ENCODE data around the gene HOXD3.

The HOXD3 gene

DNA sequence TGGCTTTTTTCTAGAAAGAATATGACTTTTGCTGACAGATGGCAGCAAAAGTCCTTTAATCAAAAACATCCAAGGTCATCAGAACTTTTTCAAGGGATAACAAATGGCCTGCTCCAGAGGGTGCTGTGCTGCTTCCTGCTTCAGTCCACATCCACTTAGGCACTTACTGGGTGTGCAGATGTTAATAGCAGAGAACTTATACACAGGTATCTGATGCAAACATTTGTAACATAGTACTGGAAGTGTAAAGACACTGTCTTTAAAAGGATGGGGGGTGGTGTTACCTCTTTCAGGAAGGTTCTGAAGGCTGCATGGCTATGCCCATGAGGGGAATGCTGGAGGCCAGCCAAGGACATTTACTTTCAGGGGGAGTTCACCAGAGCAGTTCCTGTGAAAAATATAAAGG lies 22.1 kb upstream of the HOXD3 start:
- DNase-seq, result no peak

GRCh38 chr2:176136374-176137251 lies 20.5 kb upstream of the HOXD3 start:
- DNase-seq, result no peak

- DNase-seq, result no peak
Measured at GRCh38 chr2:176137252-176137580, 19.9 kb upstream of the HOXD3 start.

DNA sequence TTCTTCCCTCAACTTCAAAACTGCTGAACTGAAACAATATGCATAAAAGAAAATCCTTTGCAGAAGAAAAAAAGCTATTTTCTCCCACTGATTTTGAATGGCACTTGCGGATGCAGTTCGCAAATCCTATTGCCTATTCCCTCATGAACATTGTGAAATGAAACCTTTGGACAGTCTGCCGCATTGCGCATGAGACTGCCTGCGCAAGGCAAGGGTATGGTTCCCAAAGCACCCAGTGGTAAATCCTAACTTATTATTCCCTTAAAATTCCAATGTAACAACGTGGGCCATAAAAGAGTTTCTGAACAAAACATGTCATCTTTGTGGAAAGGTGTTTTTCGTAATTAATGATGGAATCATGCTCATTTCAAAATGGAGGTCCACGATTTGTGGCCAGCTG lies 19.2 kb upstream of the HOXD3 start:
- no peak for DNase-seq

DNA sequence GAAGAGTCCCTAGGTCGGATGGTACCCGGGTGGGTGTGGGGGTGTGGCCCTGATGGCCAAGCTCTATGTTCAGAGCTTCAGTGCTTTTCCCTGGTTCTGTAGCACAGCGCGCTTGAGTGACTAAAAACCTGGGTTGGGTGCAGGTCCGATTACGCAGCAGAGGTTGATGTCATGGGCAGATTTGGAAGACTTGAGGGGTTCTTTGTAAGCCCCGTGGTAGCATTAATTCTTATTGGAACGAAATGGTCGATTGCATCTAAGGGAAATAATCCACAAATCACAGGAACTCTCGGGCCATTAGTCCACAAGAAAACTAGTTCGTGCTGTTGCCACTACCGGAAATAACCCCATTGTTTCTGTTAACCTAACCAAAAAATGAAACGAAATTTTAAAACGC lies 18.6 kb upstream of the HOXD3 start:
- DNase-seq, result no peak

GRCh38 chr2:176138923-176139660 lies 18.0 kb upstream of the HOXD3 start:
- DNase-seq, result no peak

DNA sequence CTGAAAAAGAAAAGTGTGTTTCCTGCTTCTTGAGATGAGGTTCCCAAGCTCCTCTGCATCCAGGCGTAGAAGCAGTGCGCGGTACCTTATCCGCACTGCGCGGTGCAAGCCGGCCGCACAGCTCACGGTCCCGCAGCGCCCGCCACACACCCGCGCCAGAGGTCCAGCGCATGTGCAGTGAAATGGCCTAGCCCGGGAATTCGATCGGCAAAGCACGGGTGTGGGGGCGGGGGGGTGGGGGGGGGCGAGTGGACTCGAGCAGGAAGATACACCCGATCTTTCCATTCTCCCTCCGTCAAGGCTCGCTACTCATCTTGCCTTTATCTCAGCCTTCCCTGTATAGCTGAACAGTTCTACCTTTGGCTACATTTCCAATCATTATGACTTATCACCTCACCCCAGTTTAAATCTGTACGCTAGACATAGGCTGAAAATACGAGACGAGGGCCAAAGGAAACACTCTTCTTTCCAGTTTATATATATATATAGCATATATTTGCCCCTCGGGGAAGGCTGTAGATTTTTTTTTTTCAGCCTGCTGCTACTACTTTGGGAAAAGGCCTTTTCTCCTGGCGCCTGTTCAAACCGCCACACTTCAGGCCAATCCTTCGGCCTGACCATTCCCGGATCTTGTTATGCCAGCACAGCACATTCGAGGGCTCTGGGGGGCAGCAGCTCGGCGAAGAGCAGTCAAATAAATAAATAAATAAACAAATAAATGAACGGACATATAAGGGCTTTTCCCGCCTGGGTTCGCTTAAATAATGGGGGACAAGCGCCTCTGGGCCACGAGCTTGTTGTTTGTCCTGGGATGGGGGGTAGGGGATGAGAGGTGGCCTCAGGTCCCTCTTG lies 17.2 kb upstream of the HOXD3 start:
- DNase-seq, result peak in 1 of 2 experiments; percentile 56

GRCh38 chr2:176140513-176141317 lies 16.4 kb upstream of the HOXD3 start:
- DNase-seq, result peak; percentile 70 to 80

- no peak for DNase-seq
Measured at GRCh38 chr2:176142281-176142680, 14.8 kb upstream of the HOXD3 start.

- no peak for DNase-seq
Measured at GRCh38 chr2:176145085-176145969, 11.8 kb upstream of the HOXD3 start.

GRCh38 chr2:176146101-176146500 lies 11.0 kb upstream of the HOXD3 start:
- DNase-seq, result no peak

GRCh38 chr2:176146645-176147044 lies 10.5 kb upstream of the HOXD3 start:
- no peak for DNase-seq

- no peak for DNase-seq
Measured at GRCh38 chr2:176147210-176147799, 9.8 kb upstream of the HOXD3 start.

GRCh38 chr2:176147800-176148496 lies 9.2 kb upstream of the HOXD3 start:
- DNase-seq, result no peak

DNA sequence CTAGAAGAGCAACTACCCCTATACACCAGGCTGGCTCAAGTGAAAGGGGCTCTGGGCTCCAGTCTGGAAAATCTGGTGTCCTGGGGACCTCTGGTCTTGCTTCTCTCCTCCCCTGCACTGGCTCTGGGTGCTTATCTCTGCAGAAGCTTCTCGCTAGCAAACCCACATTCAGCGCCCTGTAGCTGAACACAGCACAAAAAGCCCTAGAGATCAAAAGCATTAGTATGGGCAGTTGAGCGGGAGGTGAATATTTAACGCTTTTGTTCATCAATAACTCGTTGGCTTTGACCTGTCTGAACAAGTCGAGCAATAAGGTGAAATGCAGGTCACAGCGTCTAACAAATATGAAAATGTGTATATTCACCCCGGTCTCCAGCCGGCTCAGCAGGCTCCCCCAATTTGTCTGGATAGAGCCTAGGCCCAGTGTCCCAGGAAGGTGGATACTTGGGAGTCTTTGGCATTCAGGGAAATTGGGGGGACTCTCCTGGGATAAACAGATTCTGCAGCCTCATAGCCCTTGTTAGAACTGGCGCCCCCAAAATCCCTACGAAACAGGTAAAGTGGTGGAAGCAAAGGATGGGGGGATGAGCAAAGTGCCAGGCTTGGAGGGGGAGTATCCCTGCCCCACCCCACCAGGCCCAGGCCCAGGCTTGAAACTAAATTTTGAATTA lies 8.2 kb upstream of the HOXD3 start:
- DNase-seq, result no peak

DNA sequence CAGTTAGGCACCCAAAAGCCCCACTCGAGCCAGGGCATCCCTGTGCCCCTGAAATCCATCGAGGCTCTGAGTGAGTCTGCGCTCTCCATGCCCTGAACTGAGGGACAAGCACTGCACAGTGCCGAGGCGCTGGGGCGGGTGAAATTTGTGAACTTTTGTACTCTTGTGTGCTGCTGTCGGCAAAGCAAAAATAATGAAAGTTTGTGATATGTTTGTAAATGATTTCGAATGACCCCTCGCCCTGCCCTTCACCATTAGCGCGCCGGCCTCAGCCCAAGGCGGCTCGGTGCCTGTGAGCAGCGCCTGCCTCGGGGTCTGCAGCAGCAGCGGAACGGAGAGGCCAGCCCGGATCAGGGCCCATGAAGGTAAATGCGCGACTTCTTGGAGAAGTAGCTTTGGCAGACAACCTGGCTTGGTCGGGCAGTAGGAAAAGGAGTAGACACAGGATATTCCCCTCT lies 7.6 kb upstream of the HOXD3 start:
- DNase-seq, result no peak

GRCh38 chr2:176149939-176150583 lies 7.0 kb upstream of the HOXD3 start:
- no peak for DNase-seq

GRCh38 chr2:176150584-176151441 lies 6.3 kb upstream of the HOXD3 start:
- no peak for DNase-seq
